IMR-90 (cell line): Measurements from ENCODE around the gene PROZ. TPM values are rescaled to one million over a fixed set of nuclear protein-coding genes. Genes with fewer than 3 reads are reported as not detected.

Source experiments
- ATAC-seq: fragments of 200-7000 bp; cut with Tn5 transposase; 2 replicates; pipeline ENCODE4 v1.9.1; 2020; ENCODE audit warnings: low read depth, mild to moderate bottlenecking, moderate library complexity
- BruUV-seq: library from RNA; stranded (reverse); fragments of 400-500 nt; replicated peaks from 2 replicates; lab custom pipeline; 2021; lab: Mats Ljungman, UMichigan
- CTCF ChIA-PET: fragments of 300-600 bp; formaldehyde crosslinking; extraction: SDS; loops from one replicate; lab custom pipeline; 2021; ENCODE audit warnings: antibody characterized with exemption; lab: Yijun Ruan, JAX
- POLR2A ChIA-PET: fragments of 300-600 bp; sonication (Branson Sonifier 250); formaldehyde crosslinking; loops from one replicate; lab custom pipeline; 2022; ENCODE audit warnings: antibody characterized with exemption; ENCODE audit not compliant: unreplicated experiment; lab: Charles Lee
- DNase-seq: peaks from one replicate; pipeline ENCODE4 v3.0.0; 2013
- H2AFZ ChIP-seq: replicated peaks from 2 replicates; pipeline ENCODE3; 2013; ENCODE audit warnings: low read length, mild to moderate bottlenecking; ENCODE audit not compliant: poor library complexity
- H2AK5ac ChIP-seq: 2 replicates; pipeline ENCODE4 v1.6.1; 2013; ENCODE audit warnings: low read depth, low read length, inconsistent platforms
- H2AK9ac ChIP-seq: replicated peaks from 2 replicates; pipeline ENCODE3; 2013; ENCODE audit warnings: mild to moderate bottlenecking, low read depth, low read length, moderate library complexity; ENCODE audit not compliant: poor library complexity
- H2BK120ac ChIP-seq: 2 replicates; pipeline ENCODE4 v1.6.1; 2013; ENCODE audit warnings: low read depth, low read length, inconsistent platforms
- H2BK15ac ChIP-seq: 3 replicates; pipeline ENCODE4 v1.6.1; 2013; ENCODE audit warnings: low read depth, low read length, inconsistent platforms
- H2BK20ac ChIP-seq: 2 replicates; pipeline ENCODE4 v1.6.1; 2013; ENCODE audit warnings: low read depth, mild to moderate bottlenecking, inconsistent platforms, low read length, moderate library complexity
- H2BK5ac ChIP-seq: 2 replicates; pipeline ENCODE4 v1.6.1; 2013; ENCODE audit warnings: mild to moderate bottlenecking, low read depth, low read length, inconsistent platforms; ENCODE audit not compliant: poor library complexity, severe bottlenecking
- H3K14ac ChIP-seq: replicated peaks from 2 replicates; pipeline ENCODE4 v1.6.1; 2013; ENCODE audit warnings: low read depth, low read length, inconsistent platforms
- H3K18ac ChIP-seq: 2 replicates; pipeline ENCODE4 v1.6.1; 2013; ENCODE audit warnings: low read depth, low read length, control low read depth
- H3K23ac ChIP-seq: 2 replicates; pipeline ENCODE4 v1.6.1; 2013; ENCODE audit warnings: low read depth, low read length, inconsistent platforms
- H3K27ac ChIP-seq: 2 replicates; pipeline ENCODE4 v1.5.1; 2013; ENCODE audit warnings: mild to moderate bottlenecking, control low read depth, low read length; ENCODE audit not compliant: insufficient read depth
- H3K27me3 ChIP-seq: 2 replicates; pipeline ENCODE4 v1.6.1; 2013; ENCODE audit warnings: low read length; ENCODE audit not compliant: control insufficient read depth, insufficient read depth
- H3K36me3 ChIP-seq: 2 replicates; pipeline ENCODE4 v1.6.1; 2013; ENCODE audit warnings: low read length, mixed read lengths; ENCODE audit not compliant: control insufficient read depth, insufficient read depth
- H3K4ac ChIP-seq: 2 replicates; pipeline ENCODE4 v1.6.1; 2013; ENCODE audit warnings: low read depth, low read length, inconsistent platforms
- H3K4me1 ChIP-seq: 2 replicates; pipeline ENCODE4 v1.6.1; 2013; ENCODE audit warnings: low read length, mixed read lengths; ENCODE audit not compliant: control insufficient read depth, insufficient read depth
- H3K4me2 ChIP-seq: 2 replicates; pipeline ENCODE4 v1.6.1; 2013; ENCODE audit warnings: low read depth, mild to moderate bottlenecking, control low read depth, low read length, moderate library complexity
- H3K4me3 ChIP-seq: 2 replicates; pipeline ENCODE4 v1.5.1; 2013; ENCODE audit warnings: low read depth, mild to moderate bottlenecking, control low read depth, low read length, moderate library complexity; ENCODE audit not compliant: insufficient read depth
- H3K56ac ChIP-seq: 2 replicates; pipeline ENCODE4 v1.6.1; 2013; ENCODE audit warnings: low read length, inconsistent platforms; ENCODE audit not compliant: insufficient read depth; ENCODE audit errors: extremely low read depth
- H3K79me1 ChIP-seq, 2 experiments: 2 replicates each; pipeline ENCODE4 v1.6.1; 2013; ENCODE audit warnings: low read length in 2 of 2, inconsistent platforms in 1 of 2, low read depth in 1 of 2
- H3K9ac ChIP-seq: 2 replicates; pipeline ENCODE4 v1.6.1; 2013; ENCODE audit warnings: low read depth, low read length, control low read depth
- H3K9me1 ChIP-seq: 2 replicates; pipeline ENCODE4 v1.6.1; 2013; ENCODE audit warnings: low read length, inconsistent platforms; ENCODE audit not compliant: insufficient read depth
- H3K9me3 ChIP-seq: 2 replicates; pipeline ENCODE4 v1.6.1; 2013; ENCODE audit warnings: low read length; ENCODE audit not compliant: control insufficient read depth, insufficient read depth
- H4K20me1 ChIP-seq: 2 replicates; pipeline ENCODE4 v1.6.1; 2013; ENCODE audit warnings: low read length, inconsistent platforms; ENCODE audit not compliant: insufficient read depth
- H4K5ac ChIP-seq: 2 replicates; pipeline ENCODE4 v1.6.1; 2013; ENCODE audit warnings: mild to moderate bottlenecking, low read depth, low read length, control low read depth
- H4K8ac ChIP-seq, 2 experiments: 2 replicates each; pipeline ENCODE4 v1.6.1; 2013; ENCODE audit warnings: low read depth in 2 of 2, low read length in 2 of 2, control low read depth in 1 of 2, inconsistent platforms in 1 of 2
- H4K91ac ChIP-seq: 2 replicates; pipeline ENCODE4 v1.6.1; 2013; ENCODE audit warnings: low read depth, low read length, inconsistent platforms; ENCODE audit not compliant: insufficient read depth
- MAZ ChIP-seq: IDR thresholded peaks from 2 replicates; pipeline ENCODE4 v1.6.1; 2012; ENCODE audit warnings: low read depth, mild to moderate bottlenecking, low read length, improper control_type of control experiment, moderate library complexity, borderline replicate concordance
- NFE2L2 ChIP-seq: fragments of 150-350 bp; IDR thresholded peaks from 2 replicates; pipeline ENCODE4 v1.6.1; 2016; ENCODE audit warnings: low read depth, mild to moderate bottlenecking, low read length
- WGBS, 2 experiments: methylation state at CpG; one replicate each; pipeline versions ENCODE4 v1.1.5 to v1.1.7; 2013; ENCODE audit warnings: missing lambda C conversion rate in 2 of 2; ENCODE audit not compliant: insufficient read length in 1 of 2; ENCODE audit errors: extremely low coverage in 2 of 2; 5-methylcytosine and 5-hydroxymethylcytosine counted together
- dilution Hi-C: fragments of 300-500 bp; cut with HindIII; formaldehyde crosslinking; loops from one replicate; pipeline ENCODE4 v1.14.3; 2018; ENCODE audit warnings: low sequenced_read_pairs; ENCODE audit not compliant: unreplicated experiment
- in situ Hi-C: fragments of 300-500 bp; cut with MboI; formaldehyde crosslinking; loops from 3 replicates; pipeline ENCODE4 v1.14.3; 2019; ENCODE audit warnings: low sequenced_read_pairs, inconsistent platforms, mixed read lengths
- intact Hi-C: fragments of 100-400 bp; cut with micrococcal nuclease; formaldehyde crosslinking; loops from 2 replicates; pipeline ENCODE4 v1.10.0; 2022
- polyA plus RNA-seq, 3 experiments: library from polyadenylated mRNA; depleted of rRNA; stranded (reverse); fragments of >200 nt; gene quantifications; 2 replicates each; pipeline ENCODE4 v1.2.3, GENCODE V29; 2012; ENCODE audit warnings: low replicate concordance in 1 of 3
- total RNA-seq: library from RNA; depleted of rRNA; stranded (reverse); fragments of >200 nt; gene quantifications from 2 replicates; pipeline ENCODE4 v1.2.3, GENCODE V29; 2012

The PROZ gene
- total and polyA plus RNA-seq, 2 of the 4 experiments (the other 2 are of a cell fraction): not detected

DNA sequence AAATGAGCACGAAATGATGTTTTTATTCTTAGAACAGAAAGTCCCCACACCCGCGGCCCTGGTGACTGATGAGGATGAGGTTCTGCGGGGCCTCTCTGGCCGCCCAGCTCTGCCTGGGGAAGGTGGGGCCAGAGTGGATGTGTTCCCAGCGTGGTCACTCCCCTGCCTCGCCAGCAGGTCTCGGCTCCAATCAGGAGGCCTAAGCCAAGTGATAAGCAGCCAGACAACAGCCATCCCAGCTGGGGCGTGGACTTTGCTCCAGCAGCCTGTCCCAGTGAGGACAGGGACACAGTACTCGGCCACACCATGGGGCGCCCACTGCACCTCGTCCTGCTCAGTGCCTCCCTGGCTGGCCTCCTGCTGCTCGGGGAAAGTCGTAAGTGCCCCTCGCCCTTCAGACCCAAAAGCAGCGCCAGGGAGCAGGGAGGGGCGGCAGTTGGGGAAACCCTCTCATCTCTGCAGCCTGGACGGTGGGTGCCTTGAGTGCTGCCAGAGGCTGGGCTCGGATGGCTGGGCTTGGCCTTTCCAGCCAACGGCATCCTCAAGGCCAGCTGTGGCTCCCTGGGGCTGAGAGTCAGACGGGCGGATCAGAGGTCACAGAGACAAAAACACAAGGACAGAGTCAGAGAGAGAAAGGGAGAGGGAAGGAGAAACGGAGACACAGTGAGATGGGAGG is 35.8 kb upstream of the PROZ start, which contains the start of gene F10:
Gene F10 (plus strand): TSS at position 250 of the 676 bp plus-strand sequence. CDS start 57 bp downstream, at position 307.
- H3K4me1 ChIP-seq: peaks cover 3% of the 10 kb centered on the region; the same call in 1 of the 2 replicates
- TF ChIP-seq MAZ: peak; percentile 20; the same call in 1 of the 2 replicates
- no peak for TF ChIP-seq NFE2L2
- peak within 1 kb of the TSS; percentile 66 for H3K4ac ChIP-seq
- H3K27ac ChIP-seq: peak within 1 kb of the TSS; percentile 0; the same call in 1 of the 2 replicates
- H4K91ac ChIP-seq: peak within 1 kb of the TSS; percentile 15
- H3K56ac ChIP-seq: no peak within 1 kb of the TSS
- H3K79me1 ChIP-seq: no peaks in the 10 kb centered on the region
- H3K9me3 ChIP-seq: no peaks in the 10 kb centered on the region
- peak within 1 kb of the TSS; percentile 51 for H2AK5ac ChIP-seq
- 30% methylated on average over 6 of the region's 23 CpGs; no CpG with 5 or more reads in 1 of the 2 experiments for WGBS, 2 experiments
- ATAC-seq: peak; percentile 100
- no peaks in the 10 kb centered on the region for H3K36me3 ChIP-seq
- POLR2A ChIA-PET: no interaction called here
- H3K4me2 ChIP-seq: peak within 1 kb of the TSS; percentile 65
- peak within 1 kb of the TSS; percentile 44 for H3K4me3 ChIP-seq
- peak within 1 kb of the TSS; percentile 44 for H2AK9ac ChIP-seq
- peak within 1 kb of the TSS; percentile 31 for H4K5ac ChIP-seq
- H2BK120ac ChIP-seq: peak within 1 kb of the TSS; percentile 2; the same call in 1 of the 2 replicates
- H2AFZ ChIP-seq: peak within 1 kb of the TSS; percentile 94
- DNase-seq: peak; percentile 75
- no peak within 1 kb of the TSS for H2BK20ac ChIP-seq
- peaks cover 2% of the 10 kb centered on the region; the same call in 1 of the 2 replicates for H3K27me3 ChIP-seq
- H3K18ac ChIP-seq: no peak within 1 kb of the TSS
- H2BK5ac ChIP-seq: no peak within 1 kb of the TSS
- H4K8ac ChIP-seq: peak within 1 kb of the TSS; percentile 42 to 55; a peak in 3 of 4 replicates
- H2BK15ac ChIP-seq: no peak within 1 kb of the TSS
- H4K20me1 ChIP-seq: no peaks in the 10 kb centered on the region
- intact Hi-C loops: no loop called here
- H3K14ac ChIP-seq: 0 out of 2 replicates have a peak within 1 kb of the TSS, but pooled peaks have one; percentile 19
- BruUV-seq: no TSS peak
- CTCF ChIA-PET: no interaction called here
- peak within 1 kb of the TSS; percentile 26 for H3K9ac ChIP-seq
- in situ Hi-C loops: no loop called here
- peak within 1 kb of the TSS; percentile 12; the same call in 1 of the 2 replicates for H3K23ac ChIP-seq
- dilution Hi-C loops: no loop called here
- H3K9me1 ChIP-seq: peaks cover 11% of the 10 kb centered on the region; the same call in 1 of the 2 replicates
